ENCODE measurements around the gene TPST2.

Gene TPST2

GRCh38 chr22:26610072-26610958 lies 20.4 kb upstream of the TPST2 start:
- peak; percentile 55 for DNase-seq

GRCh38 chr22:26609287-26609686 lies 19.4 kb upstream of the TPST2 start:
- no peak for DNase-seq

- DNase-seq: no peak
These were observed 18.2 kb upstream of the TPST2 start for GRCh38 chr22:26608129-26608528.

GRCh38 chr22:26606611-26607010 lies 16.7 kb upstream of the TPST2 start:
- DNase-seq: peak; percentile 38

- DNase-seq: no peak
These were observed 14.4 kb upstream of the TPST2 start for GRCh38 chr22:26604368-26604767.

- DNase-seq: no peak
These were observed 12.2 kb upstream of the TPST2 start for GRCh38 chr22:26602127-26602526.

GRCh38 chr22:26601726-26602125 lies 11.8 kb upstream of the TPST2 start:
- DNase-seq: no peak

GRCh38 chr22:26599505-26599904 lies 9.6 kb upstream of the TPST2 start:
- no peak for DNase-seq

- DNase-seq: no peak
These were observed 7.5 kb upstream of the TPST2 start for GRCh38 chr22:26597480-26597879.

GRCh38 chr22:26597026-26597425 lies 7.1 kb upstream of the TPST2 start:
- no peak for DNase-seq

- no peak for DNase-seq
These were observed 3.8 kb upstream of the TPST2 start for GRCh38 chr22:26593763-26594162.

GRCh38 chr22:26592421-26592891 lies 2.5 kb upstream of the TPST2 start:
- DNase-seq: no peak

GRCh38 chr22:26589367-26589844 lies 526 bp downstream of the TPST2 start:
- DNase-seq: peak; percentile 23

GRCh38 chr22:26588729-26589366 lies 1.1 kb downstream of the TPST2 start:
- no peak for DNase-seq

GRCh38 chr22:26587991-26588613 lies 1.8 kb downstream of the TPST2 start:
- peak; percentile 68 for DNase-seq

GRCh38 chr22:26586556-26587325 lies 3.2 kb downstream of the TPST2 start:
- peak; percentile 10 for DNase-seq

- peak; percentile 22 for DNase-seq
These were observed 4.7 kb downstream of the TPST2 start for GRCh38 chr22:26585104-26585790.

- no peak for DNase-seq
These were observed 5.9 kb downstream of the TPST2 start for GRCh38 chr22:26584010-26584409.

- DNase-seq: no peak
These were observed 8.2 kb downstream of the TPST2 start for GRCh38 chr22:26581633-26582168.

GRCh38 chr22:26581026-26581425 lies 8.9 kb downstream of the TPST2 start:
- DNase-seq: no peak

- no peak for DNase-seq
These were observed 9.5 kb downstream of the TPST2 start for GRCh38 chr22:26580240-26580962.
